K562 (cell line): ENCODE data around the gene PFAS. TPM values are rescaled to one million over a fixed set of nuclear protein-coding genes. Genes with fewer than 3 reads are reported as not detected.

Source experiments
- AFF1 ChIP-seq, 2 experiments: fragments of 450-650 bp; IDR thresholded peaks; 2 replicates each; pipeline ENCODE4 v1.6.1; 2018; ENCODE audit warnings: mild to moderate bottlenecking in 2 of 2, low read depth in 1 of 2; ENCODE audit not compliant: partially characterized antibody in 2 of 2
- BHLHE40 ChIP-seq: IDR thresholded peaks from 2 replicates; pipeline ENCODE4 v1.6.1; 2011; ENCODE audit warnings: low read length, improper control_type of control experiment
- CBFA2T2 ChIP-seq: fragments of 450-650 bp; conservative IDR thresholded peaks from 2 replicates; pipeline ENCODE4 v1.6.1; 2017; ENCODE audit warnings: mild to moderate bottlenecking
- CCNT2 ChIP-seq: IDR thresholded peaks from 2 replicates; pipeline ENCODE4 v1.6.1; 2011; ENCODE audit warnings: borderline replicate concordance, low read depth, mild to moderate bottlenecking, moderate library complexity, mixed read lengths, low read length; ENCODE audit not compliant: insufficient read length; ENCODE audit errors: extremely low read depth
- LEF1 ChIP-seq: fragments of 450-650 bp; IDR thresholded peaks from 2 replicates; pipeline ENCODE4 v1.6.1; 2016; ENCODE audit warnings: mild to moderate bottlenecking
- MTF1 ChIP-seq: fragments of 250-450 bp; sonication (Bioruptor Pico); IDR thresholded peaks from 2 replicates; pipeline ENCODE4 v1.9.0; 2021; ENCODE audit warnings: moderate library complexity, mild to moderate bottlenecking, inconsistent platforms, borderline replicate concordance
- MYC ChIP-seq, 2 experiments: fragments of 250-450 bp in 1 of 2; sonication (Bioruptor Pico) in 1 of 2; IDR thresholded peaks; 2 replicates each; pipeline versions ENCODE4 v1.5.1 to v1.6.1; 2012 to 2021; ENCODE audit warnings: low read depth in 2 of 2, borderline replicate concordance in 1 of 2, improper control_type of control experiment in 1 of 2, low read length in 1 of 2, mild to moderate bottlenecking in 1 of 2, moderate library complexity in 1 of 2
- NCOA6 ChIP-seq: fragments of 450-650 bp; IDR thresholded peaks from 2 replicates; pipeline ENCODE4 v1.6.1; 2017; ENCODE audit warnings: mild to moderate bottlenecking
- NFE2 ChIP-seq: IDR thresholded peaks from 2 replicates; pipeline ENCODE4 v1.6.1; 2014; ENCODE audit warnings: antibody characterized with exemption, low read depth
- PHB ChIP-seq: fragments of 250-450 bp; sonication (Bioruptor Pico); IDR thresholded peaks from 2 replicates; pipeline ENCODE4 v1.5.0; 2021
- SLC30A9 ChIP-seq: fragments of 250-450 bp; sonication (Bioruptor Pico); IDR thresholded peaks from 2 replicates; pipeline ENCODE4 v1.8.0; 2022; ENCODE audit warnings: mild to moderate bottlenecking, moderate library complexity
- ZKSCAN1 ChIP-seq: fragments of 150-350 bp; IDR thresholded peaks from 2 replicates; pipeline ENCODE4 v1.6.1; 2016; ENCODE audit warnings: low read depth, low read length
- ZNF124 ChIP-seq: sonication (generic); formaldehyde crosslinking; IDR thresholded peaks from 2 replicates; pipeline ENCODE4 v1.8.1; 2022; ENCODE audit warnings: missing genetic modification reagents
- ZNF280B ChIP-seq: fragments of 250-450 bp; sonication (Bioruptor Pico); IDR thresholded peaks from 2 replicates; pipeline ENCODE4 v1.5.1; 2021; ENCODE audit warnings: mild to moderate bottlenecking
- ZNF324 ChIP-seq: fragments of 250-450 bp; sonication (Bioruptor Pico); IDR thresholded peaks from 2 replicates; pipeline ENCODE4 v1.4.0; 2020; ENCODE audit warnings: mild to moderate bottlenecking
- polyA plus RNA-seq, 8 experiments: library from polyadenylated mRNA; depleted of rRNA in 4 of 8; stranded (reverse) in 5 of 8; unstranded in 3 of 8; fragments of >200 nt; fragmentation: Nextera tagmentation in 2 of 8; fragmentation: Illumina TruSeq in 1 of 8; extraction: Ambion mirVana in 2 of 8; extraction: Trizol in 1 of 8; gene quantifications; 2 replicates each; pipeline versions ENCODE4 v1.2.1 to v1.2.3, GENCODE V29; 2011 to 2014; ENCODE audit warnings: inconsistent platforms in 1 of 8, missing spikeins in 1 of 8
- total RNA-seq, 7 experiments: library from RNA; depleted of rRNA in 6 of 7; stranded (reverse); fragments of >200 nt in 6 of 7; fragmentation: Illumina TruSeq in 2 of 7; extraction: Trizol in 2 of 7; gene quantifications; 2 replicates each; pipeline versions ENCODE4 v1.2.1 to v1.2.3, GENCODE V29; 2011 to 2021; ENCODE audit warnings: low replicate concordance in 1 of 7
- TF ChIP-seq, protein P1 (sequence below), 3 experiments: fragments of 200-800 bp in 1 of 3; fragments of 250-450 bp in 1 of 3; fragments of 450-650 bp in 1 of 3; sonication (Bioruptor Pico) in 1 of 3; sonication (Bioruptor generic) in 1 of 3; formaldehyde crosslinking in 1 of 3; IDR thresholded peaks; 2 replicates each; pipeline versions ENCODE4 v1.6.1 to v1.8.0; 2016 to 2022; ENCODE audit warnings: mild to moderate bottlenecking in 2 of 3, missing genetic modification characterization in 2 of 3, missing compliant biosample characterization in 1 of 3, moderate library complexity in 1 of 3
- TF ChIP-seq, protein P2 (sequence below): sonication (generic); formaldehyde crosslinking; IDR thresholded peaks from 2 replicates; pipeline ENCODE4 v1.8.1; 2022; ENCODE audit warnings: missing genetic modification reagents

PFAS gene
- total and polyA plus RNA-seq, 9 of the 15 experiments (the other 6 are each of a cell fraction or from before 2014, with no cell fraction given): 11.6 to 131 (median 43.9) TPM

DNA sequence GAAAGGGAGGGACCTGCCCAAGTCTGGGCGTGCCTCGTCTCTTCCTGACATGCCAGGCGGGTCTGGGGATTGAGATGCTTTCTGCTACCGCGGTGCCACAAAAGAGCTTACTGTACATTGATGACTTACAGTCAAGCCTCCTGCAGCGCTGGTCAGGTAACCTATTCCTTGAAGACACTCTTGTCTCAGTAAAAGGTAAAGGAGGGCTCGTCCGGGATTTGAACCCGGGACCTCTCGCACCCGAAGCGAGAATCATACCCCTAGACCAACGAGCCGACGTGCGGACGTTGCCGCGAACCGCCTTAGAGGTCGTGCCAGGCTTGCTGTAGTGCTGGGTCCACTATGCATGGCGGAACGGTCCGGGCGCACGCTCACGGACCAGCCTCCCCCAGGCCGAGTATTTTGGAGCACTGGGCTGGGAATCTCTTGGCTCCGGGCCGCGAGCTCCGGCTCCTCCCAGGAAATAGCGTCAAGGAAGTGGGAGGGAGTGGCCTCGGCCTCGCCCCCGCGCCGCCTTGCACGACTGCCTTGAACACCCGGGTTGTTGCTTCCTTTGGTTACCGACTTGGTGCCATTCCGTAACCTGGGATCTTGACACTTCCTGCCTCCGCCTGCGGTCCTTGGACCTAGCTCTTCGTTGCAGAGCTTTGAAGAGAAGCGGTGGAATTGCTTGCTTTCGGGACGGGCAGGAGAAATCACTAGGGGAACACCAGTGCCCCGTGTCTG lies 26.3 kb upstream of the PFAS start (continued):
- no peak for TF ChIP-seq LEF1
- TF ChIP-seq, protein P1, sequence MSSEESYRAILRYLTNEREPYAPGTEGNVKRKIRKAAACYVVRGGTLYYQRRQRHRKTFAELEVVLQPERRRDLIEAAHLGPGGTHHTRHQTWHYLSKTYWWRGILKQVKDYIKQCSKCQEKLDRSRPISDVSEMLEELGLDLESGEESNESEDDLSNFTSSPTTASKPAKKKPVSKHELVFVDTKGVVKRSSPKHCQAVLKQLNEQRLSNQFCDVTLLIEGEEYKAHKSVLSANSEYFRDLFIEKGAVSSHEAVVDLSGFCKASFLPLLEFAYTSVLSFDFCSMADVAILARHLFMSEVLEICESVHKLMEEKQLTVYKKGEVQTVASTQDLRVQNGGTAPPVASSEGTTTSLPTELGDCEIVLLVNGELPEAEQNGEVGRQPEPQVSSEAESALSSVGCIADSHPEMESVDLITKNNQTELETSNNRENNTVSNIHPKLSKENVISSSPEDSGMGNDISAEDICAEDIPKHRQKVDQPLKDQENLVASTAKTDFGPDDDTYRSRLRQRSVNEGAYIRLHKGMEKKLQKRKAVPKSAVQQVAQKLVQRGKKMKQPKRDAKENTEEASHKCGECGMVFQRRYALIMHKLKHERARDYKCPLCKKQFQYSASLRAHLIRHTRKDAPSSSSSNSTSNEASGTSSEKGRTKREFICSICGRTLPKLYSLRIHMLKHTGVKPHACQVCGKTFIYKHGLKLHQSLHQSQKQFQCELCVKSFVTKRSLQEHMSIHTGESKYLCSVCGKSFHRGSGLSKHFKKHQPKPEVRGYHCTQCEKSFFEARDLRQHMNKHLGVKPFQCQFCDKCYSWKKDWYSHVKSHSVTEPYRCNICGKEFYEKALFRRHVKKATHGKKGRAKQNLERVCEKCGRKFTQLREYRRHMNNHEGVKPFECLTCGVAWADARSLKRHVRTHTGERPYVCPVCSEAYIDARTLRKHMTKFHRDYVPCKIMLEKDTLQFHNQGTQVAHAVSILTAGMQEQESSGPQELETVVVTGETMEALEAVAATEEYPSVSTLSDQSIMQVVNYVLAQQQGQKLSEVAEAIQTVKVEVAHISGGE (CRISPR knock-in tag; IDR thresholded peaks at IDR 0.05): peak; percentile 68 to 93 (median 92); a peak in 4 of 6 replicates
- no peak for TF ChIP-seq NFE2
- no peak for TF ChIP-seq ZNF324 (CRISPR knock-in tag)
- TF ChIP-seq NCOA6: no peak
- TF ChIP-seq PHB: no peak
- TF ChIP-seq CBFA2T2: no peak
- TF ChIP-seq, protein P2, sequence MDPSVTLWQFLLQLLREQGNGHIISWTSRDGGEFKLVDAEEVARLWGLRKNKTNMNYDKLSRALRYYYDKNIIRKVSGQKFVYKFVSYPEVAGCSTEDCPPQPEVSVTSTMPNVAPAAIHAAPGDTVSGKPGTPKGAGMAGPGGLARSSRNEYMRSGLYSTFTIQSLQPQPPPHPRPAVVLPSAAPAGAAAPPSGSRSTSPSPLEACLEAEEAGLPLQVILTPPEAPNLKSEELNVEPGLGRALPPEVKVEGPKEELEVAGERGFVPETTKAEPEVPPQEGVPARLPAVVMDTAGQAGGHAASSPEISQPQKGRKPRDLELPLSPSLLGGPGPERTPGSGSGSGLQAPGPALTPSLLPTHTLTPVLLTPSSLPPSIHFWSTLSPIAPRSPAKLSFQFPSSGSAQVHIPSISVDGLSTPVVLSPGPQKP (CRISPR knock-in tag): no peak
- no peak for TF ChIP-seq BHLHE40
- TF ChIP-seq ZKSCAN1: no peak
- TF ChIP-seq ZNF280B (CRISPR knock-in tag): no peak
- TF ChIP-seq MYC (IDR thresholded peaks at IDR 0.05; ENCODE audit: low read depth, low read length): no peak
- peak; percentile 39; the same call in 1 of the 2 replicates for TF ChIP-seq MYC (CRISPR knock-in tag; IDR thresholded peaks at IDR 0.05; ENCODE audit: borderline replicate concordance, low read depth)
- no peak for TF ChIP-seq CCNT2
- no peak for TF ChIP-seq SLC30A9 (CRISPR knock-in tag)
- no peak for TF ChIP-seq AFF1 (IDR thresholded peaks at IDR 0.05; ENCODE audit: low read depth in 1 of 2, partially characterized antibody in 2 of 2)
- TF ChIP-seq MTF1 (CRISPR knock-in tag): no peak
- no peak for TF ChIP-seq ZNF124
